Activated T-cell treated with anti-CD3 and anti-CD28 coated beads, Interleukin-2, amount 50 U/mL, for 4 hours (primary cell): ENCODE data around the gene AXL. TPM values are rescaled to one million over a fixed set of nuclear protein-coding genes. Genes with fewer than 3 reads are reported as not detected.
A peak's percentile ranks its signal among the peaks of the same experiment; 100 is the strongest.
"Not testable (repeated sequence)": the region's sequence is repeated elsewhere in the genome, so short reads cannot be mapped to it uniquely, and the experiment has no call there.

Experiments
- ATAC-seq, 2 donors: fragments of 200-7000 bp; cut with Tn5 transposase; one replicate each; pipeline ENCODE4 v1.10.0; 2021
- DNase-seq: peaks from one replicate; pipeline ENCODE4 v3.0.0-alpha.2; 2020
- H3K27me3 Mint-ChIP-seq: one replicate; pipeline ENCODE4 v1.8.0; 2021; ENCODE audit warnings: low read depth, mixed read lengths
- H3K36me3 Mint-ChIP-seq: one replicate; pipeline ENCODE4 v1.8.0; 2022; ENCODE audit warnings: mixed read lengths; ENCODE audit not compliant: insufficient read depth
- H3K4me1 Mint-ChIP-seq: one replicate; pipeline ENCODE4 v1.8.0; 2021; ENCODE audit warnings: low read depth, mixed read lengths
- H3K4me3 Mint-ChIP-seq: one replicate; pipeline ENCODE4 v1.8.0; 2021; ENCODE audit warnings: mild to moderate bottlenecking, moderate library complexity, mixed read lengths
- H3K9me3 Mint-ChIP-seq: one replicate; pipeline ENCODE4 v1.8.0; 2021; ENCODE audit warnings: mixed read lengths
- total RNA-seq, 3 donors: library from RNA; stranded (reverse); gene quantifications; one replicate each; pipeline ENCODE4 v1.2.1, GENCODE V29; 2021

AXL gene
- total RNA-seq = under 1 TPM; 0.08 to 0.40 (median 0.30) TPM

- no peak within 1 kb of the TSS for H3K4me3 Mint-ChIP-seq
- H3K27me3 Mint-ChIP-seq = peaks cover 40% of the 10 kb centered on the region
- no peaks in the 10 kb centered on the region for H3K36me3 Mint-ChIP-seq
- H3K4me1 Mint-ChIP-seq = peaks cover 5% of the 10 kb centered on the region
- no peak for DNase-seq
- ATAC-seq = peak in 1 of 2 donors; percentile 16
- no peaks in the 10 kb centered on the region for H3K9me3 Mint-ChIP-seq
Observed at GRCh38 chr19:41218615-41219507, at the start of gene AXL. Gene AXL (plus strand): TSS chr19:41219223. CDS start chr19:41219393, 170 bp downstream.

- no peak for DNase-seq
- H3K4me3 Mint-ChIP-seq = no peak overlapping the region
- no peak for ATAC-seq
- no peaks in the 10 kb centered on the region for H3K36me3 Mint-ChIP-seq
- no peaks in the 10 kb centered on the region for H3K9me3 Mint-ChIP-seq
- H3K27me3 Mint-ChIP-seq = no peaks in the 10 kb centered on the region
- H3K4me1 Mint-ChIP-seq = peaks cover 9% of the 10 kb centered on the region
Observed at GRCh38 chr19:41172297-41173164, 46.5 kb upstream of the AXL start.

- no peak overlapping the region for H3K4me3 Mint-ChIP-seq
- H3K36me3 Mint-ChIP-seq = no peaks in the 10 kb centered on the region
- peaks cover 9% of the 10 kb centered on the region for H3K4me1 Mint-ChIP-seq
- DNase-seq = no peak
- no peaks in the 10 kb centered on the region for H3K9me3 Mint-ChIP-seq
- H3K27me3 Mint-ChIP-seq = no peaks in the 10 kb centered on the region
- no peak for ATAC-seq
Observed at GRCh38 chr19:41174297-41174928, 44.6 kb upstream of the AXL start.

GRCh38 chr19:41175801-41176777 is 42.9 kb upstream of the AXL start:
- H3K36me3 Mint-ChIP-seq = no peaks in the 10 kb centered on the region
- DNase-seq (peak; percentile 8), ATAC-seq (peak; percentile 89 to 95)
- H3K4me1 Mint-ChIP-seq = peaks cover 9% of the 10 kb centered on the region
- no peaks in the 10 kb centered on the region for H3K27me3 Mint-ChIP-seq
- no peak overlapping the region for H3K4me3 Mint-ChIP-seq
- H3K9me3 Mint-ChIP-seq = no peaks in the 10 kb centered on the region

GRCh38 chr19:41180173-41180572 is 38.9 kb upstream of the AXL start:
- not testable (repeated sequence) for H3K27me3 Mint-ChIP-seq, DNase-seq, ATAC-seq, H3K4me1 Mint-ChIP-seq, H3K36me3 Mint-ChIP-seq, H3K4me3 Mint-ChIP-seq, H3K9me3 Mint-ChIP-seq

- DNase-seq (no peak), ATAC-seq (no peak)
- Mint-ChIP-seq H3K27me3 (peaks cover 26% of the 10 kb centered on the region), H3K9me3 (no peaks in the 10 kb centered on the region), H3K4me3 (no peak overlapping the region), H3K36me3 (no peaks in the 10 kb centered on the region), H3K4me1 (no peaks in the 10 kb centered on the region)
Observed at GRCh38 chr19:41186971-41187883, 31.8 kb upstream of the AXL start.

- DNase-seq (no peak), ATAC-seq (no peak)
- Mint-ChIP-seq H3K4me1 (peaks cover 5% of the 10 kb centered on the region), H3K9me3 (no peaks in the 10 kb centered on the region), H3K27me3 (peaks cover 33% of the 10 kb centered on the region), H3K4me3 (no peak overlapping the region), H3K36me3 (no peaks in the 10 kb centered on the region)
Observed at GRCh38 chr19:41187884-41188279, 31.1 kb upstream of the AXL start.

GRCh38 chr19:41189425-41190065 is 29.5 kb upstream of the AXL start:
- DNase-seq (no peak), ATAC-seq (no peak)
- Mint-ChIP-seq H3K9me3 (no peaks in the 10 kb centered on the region), H3K36me3 (no peaks in the 10 kb centered on the region), H3K27me3 (peaks cover 43% of the 10 kb centered on the region), H3K4me1 (peaks cover 11% of the 10 kb centered on the region), H3K4me3 (no peak overlapping the region)

- Mint-ChIP-seq H3K4me1 (peaks cover 11% of the 10 kb centered on the region), H3K9me3 (no peaks in the 10 kb centered on the region), H3K27me3 (peaks cover 57% of the 10 kb centered on the region), H3K36me3 (no peaks in the 10 kb centered on the region), H3K4me3 (no peak within 1 kb of the TSS)
- peak; percentile 68 to 82 for ATAC-seq
- DNase-seq = no peak
Observed at GRCh38 chr19:41192574-41193429, 26.2 kb upstream of the AXL start, which contains the start of gene CYP2S1. Gene CYP2S1 (plus strand): TSS chr19:41193219. CDS start chr19:41193265, 46 bp downstream.

GRCh38 chr19:41193430-41194156 is 25.4 kb upstream of the AXL start:
- ATAC-seq (peak; percentile 16 to 32), DNase-seq (no peak)
- Mint-ChIP-seq H3K36me3 (no peaks in the 10 kb centered on the region), H3K27me3 (peaks cover 58% of the 10 kb centered on the region), H3K9me3 (no peaks in the 10 kb centered on the region), H3K4me1 (peaks cover 11% of the 10 kb centered on the region), H3K4me3 (no peak overlapping the region)

GRCh38 chr19:41194157-41194552 is 24.9 kb upstream of the AXL start:
- ATAC-seq = no peak
- H3K4me3 Mint-ChIP-seq = no peak overlapping the region
- H3K36me3 Mint-ChIP-seq = no peaks in the 10 kb centered on the region
- no peaks in the 10 kb centered on the region for H3K9me3 Mint-ChIP-seq
- DNase-seq = no peak
- peaks cover 59% of the 10 kb centered on the region for H3K27me3 Mint-ChIP-seq
- H3K4me1 Mint-ChIP-seq = peaks cover 11% of the 10 kb centered on the region
